Gastrocnemius medialis (tissue), 4 donors: ENCODE data around the gene ABI1.

Experiments
- CTCF ChIP-seq, 5 experiments: fragments of 450-650 bp in 3 of 5; fragments of 200-600 bp in 2 of 5; sonication (generic) in 2 of 5; IDR thresholded peaks in 4 of 5; conservative IDR thresholded peaks in 1 of 5; 1 replicate in 4 of 5; 2 replicates in 1 of 5; pipeline ENCODE4 v1.5.1; 2016 to 2019; ENCODE audit warnings: antibody characterized with exemption in 5 of 5, mild to moderate bottlenecking in 3 of 5, moderate library complexity in 3 of 5
- POLR2A ChIP-seq, 2 donors: fragments of 450-650 bp; IDR thresholded peaks; one replicate each; pipeline ENCODE4 v1.6.1; 2017; ENCODE audit warnings: antibody characterized with exemption in 2 of 2, mild to moderate bottlenecking in 2 of 2, moderate library complexity in 2 of 2

DNA sequence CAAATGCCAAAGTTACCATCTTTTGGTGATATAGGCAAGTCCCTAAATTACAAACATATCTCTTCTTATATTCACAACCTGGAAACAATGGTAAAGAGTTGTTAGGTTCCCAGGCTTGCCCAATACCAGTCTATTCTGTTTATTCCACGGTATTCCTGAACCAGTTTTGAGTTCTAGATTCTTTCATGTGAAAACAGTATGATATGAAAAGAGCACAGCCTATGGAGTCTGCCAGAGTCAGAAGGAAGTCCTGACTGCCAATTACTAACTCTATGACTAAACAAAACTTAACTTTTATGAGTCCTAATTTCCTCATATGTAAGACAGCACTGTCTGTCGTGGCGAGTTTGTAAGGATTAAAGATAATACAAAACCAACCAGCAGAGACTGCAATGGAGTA lies 5.6 kb downstream of the ABI1 start:
- TF ChIP-seq CTCF (IDR thresholded peaks at IDR 0.05 in 4 of 5, conservative IDR thresholded peaks at IDR 0.05 in 1 of 5) (no peak), POLR2A (IDR thresholded peaks at IDR 0.05) (no peak)
